ENCODE measurements around the gene PEX14.

Gene PEX14

GRCh38 chr1:10662824-10663677, 188.3 kb downstream of the PEX14 start:
- Histone ChIP-seq H3K79me1 (replicated peaks; ENCODE audit: low read length, poor library complexity, severe bottlenecking) (no peaks in the 10 kb centered on the region), H2AK5ac (ENCODE audit: low read length, severe bottlenecking) (no peak overlapping the region), H3K4ac (ENCODE audit: low read depth in 1 of 2, low read length in 2 of 2) (peak overlapping the region in 1 of 2 experiments; percentile 41), H3K14ac (ENCODE audit: low read length in 2 of 2) (no peak overlapping the region), H4K8ac (ENCODE audit: low read length) (peak overlapping the region; percentile 48), H3K9ac (ENCODE audit: low read length) (no peak overlapping the region), H3K27me3 (ENCODE audit: control insufficient read depth in 1 of 2, insufficient read depth in 1 of 2, low read length in 2 of 2) (peaks cover 14 to 74% of the 10 kb centered on the region in 2 experiments), H3K4me1 (ENCODE audit: control insufficient read depth, insufficient read depth, low read depth, low read length) (peaks cover 23% of the 10 kb centered on the region), H4K91ac (ENCODE audit: low read length) (peak overlapping the region; percentile 70), H2BK12ac (ENCODE audit: low read length in 2 of 2) (peak overlapping the region in 1 of 2 experiments; percentile 45), H3K27ac (ENCODE audit: low read length, poor library complexity, severe bottlenecking) (no peak overlapping the region), H3K9me3 (ENCODE audit: control insufficient read depth, low read length) (no peaks in the 10 kb centered on the region), H3K4me3 (ENCODE audit: insufficient read depth in 1 of 2, low read depth in 1 of 2, low read length in 2 of 2) (no peak overlapping the region), H3K18ac (ENCODE audit: low read depth in 1 of 2, low read length in 2 of 2) (peak overlapping the region; percentile 13 to 26), H2AFZ (ENCODE audit: low read depth, low read length) (no peak overlapping the region), H3K36me3 (ENCODE audit: control insufficient read depth in 1 of 2, insufficient read depth in 2 of 2, low read depth in 1 of 2, low read length in 2 of 2) (peaks cover 0 to 6% of the 10 kb centered on the region in 2 experiments), H2BK15ac (ENCODE audit: low read depth, poor library complexity, severe bottlenecking) (peak overlapping the region; percentile 73), H2BK5ac (ENCODE audit: low read depth, low read length, poor library complexity, severe bottlenecking) (no peak overlapping the region), H3K23ac (ENCODE audit: low read length in 2 of 2) (no peak overlapping the region), H3K4me2 (ENCODE audit: low read length, poor library complexity, severe bottlenecking) (peak overlapping the region; percentile 60), H2BK120ac (ENCODE audit: low read depth, low read length) (no peak overlapping the region)
- DNase-seq, result no peak
- WGBS, result 76% methylated on average over 26 of the region's 26 CpGs

- H3K9ac ChIP-seq (ENCODE audit: low read length), result no peak overlapping the region
- H2BK5ac ChIP-seq (ENCODE audit: low read depth, low read length, poor library complexity, severe bottlenecking), result no peak overlapping the region
- H3K36me3 ChIP-seq (ENCODE audit: control insufficient read depth in 1 of 2, insufficient read depth in 2 of 2, low read depth in 1 of 2, low read length in 2 of 2), result peaks cover 0 to 6% of the 10 kb centered on the region in 2 experiments
- peak overlapping the region in 1 of 2 experiments; percentile 63 for H3K18ac ChIP-seq (ENCODE audit: low read depth in 1 of 2, low read length in 2 of 2)
- peak overlapping the region; percentile 21 to 76 for H2BK12ac ChIP-seq (ENCODE audit: low read length in 2 of 2)
- H3K79me1 ChIP-seq (replicated peaks; ENCODE audit: low read length, poor library complexity, severe bottlenecking), result no peaks in the 10 kb centered on the region
- H3K4me2 ChIP-seq (ENCODE audit: low read length, poor library complexity, severe bottlenecking), result peak overlapping the region; percentile 60
- H3K9me3 ChIP-seq (ENCODE audit: control insufficient read depth, low read length), result no peaks in the 10 kb centered on the region
- no peak overlapping the region for H3K4me3 ChIP-seq (ENCODE audit: insufficient read depth in 1 of 2, low read depth in 1 of 2, low read length in 2 of 2)
- DNase-seq, result peak; percentile 64
- H3K27me3 ChIP-seq (ENCODE audit: control insufficient read depth in 1 of 2, insufficient read depth in 1 of 2, low read length in 2 of 2), result peaks cover 14 to 72% of the 10 kb centered on the region in 2 experiments
- H3K14ac ChIP-seq (ENCODE audit: low read length in 2 of 2), result peak overlapping the region in 1 of 2 experiments; percentile 69
- no peak overlapping the region for H2AK5ac ChIP-seq (ENCODE audit: low read length, severe bottlenecking)
- peak overlapping the region; percentile 78 for H2BK15ac ChIP-seq (ENCODE audit: low read depth, poor library complexity, severe bottlenecking)
- H3K4ac ChIP-seq (ENCODE audit: low read depth in 1 of 2, low read length in 2 of 2), result peak overlapping the region; percentile 20 to 41
- H3K23ac ChIP-seq (ENCODE audit: low read length in 2 of 2), result no peak overlapping the region
- H4K8ac ChIP-seq (ENCODE audit: low read length), result peak overlapping the region; percentile 48
- peak overlapping the region; percentile 20 for H2AFZ ChIP-seq (ENCODE audit: low read depth, low read length)
- no peak overlapping the region for H2BK120ac ChIP-seq (ENCODE audit: low read depth, low read length)
- H4K91ac ChIP-seq (ENCODE audit: low read length), result peak overlapping the region; percentile 70
- WGBS, result 0% methylated on average over 4 of the region's 15 CpGs
- no peak overlapping the region for H3K27ac ChIP-seq (ENCODE audit: low read length, poor library complexity, severe bottlenecking)
- peaks cover 23% of the 10 kb centered on the region for H3K4me1 ChIP-seq (ENCODE audit: control insufficient read depth, insufficient read depth, low read depth, low read length)
Observed at GRCh38 chr1:10663678-10664035, 188.9 kb downstream of the PEX14 start.

- Histone ChIP-seq H2BK120ac (ENCODE audit: low read depth, low read length) (peak overlapping the region; percentile 58), H3K9me3 (ENCODE audit: control insufficient read depth, low read length) (no peaks in the 10 kb centered on the region), H2BK15ac (ENCODE audit: low read depth, poor library complexity, severe bottlenecking) (peak overlapping the region; percentile 49), H3K18ac (ENCODE audit: low read depth in 1 of 2, low read length in 2 of 2) (peak overlapping the region in 1 of 2 experiments; percentile 30), H3K27me3 (ENCODE audit: control insufficient read depth in 1 of 2, insufficient read depth in 1 of 2, low read length in 2 of 2) (peaks cover 14 to 72% of the 10 kb centered on the region in 2 experiments), H3K4ac (ENCODE audit: low read depth in 1 of 2, low read length in 2 of 2) (peak overlapping the region in 1 of 2 experiments; percentile 4), H3K23ac (ENCODE audit: low read length in 2 of 2) (no peak overlapping the region), H2BK5ac (ENCODE audit: low read depth, low read length, poor library complexity, severe bottlenecking) (no peak overlapping the region), H3K4me1 (ENCODE audit: control insufficient read depth, insufficient read depth, low read depth, low read length) (peaks cover 22% of the 10 kb centered on the region), H2AK5ac (ENCODE audit: low read length, severe bottlenecking) (no peak overlapping the region), H3K9ac (ENCODE audit: low read length) (no peak overlapping the region), H3K4me2 (ENCODE audit: low read length, poor library complexity, severe bottlenecking) (no peak overlapping the region), H3K36me3 (ENCODE audit: control insufficient read depth in 1 of 2, insufficient read depth in 2 of 2, low read depth in 1 of 2, low read length in 2 of 2) (peaks cover 0 to 3% of the 10 kb centered on the region in 2 experiments), H2BK12ac (ENCODE audit: low read length in 2 of 2) (peak overlapping the region; percentile 22 to 89), H3K27ac (ENCODE audit: low read length, poor library complexity, severe bottlenecking) (no peak overlapping the region), H4K91ac (ENCODE audit: low read length) (peak overlapping the region; percentile 79), H2AFZ (ENCODE audit: low read depth, low read length) (no peak overlapping the region), H3K79me1 (replicated peaks; ENCODE audit: low read length, poor library complexity, severe bottlenecking) (no peaks in the 10 kb centered on the region), H3K14ac (ENCODE audit: low read length in 2 of 2) (no peak overlapping the region), H4K8ac (ENCODE audit: low read length) (peak overlapping the region; percentile 46), H3K4me3 (ENCODE audit: insufficient read depth in 1 of 2, low read depth in 1 of 2, low read length in 2 of 2) (no peak overlapping the region)
- 51% methylated on average over 15 of the region's 15 CpGs for WGBS
- no peak for DNase-seq
Observed at GRCh38 chr1:10664251-10664650, 189.5 kb downstream of the PEX14 start.

GRCh38 chr1:10665226-10665625, 190.5 kb downstream of the PEX14 start:
- Histone ChIP-seq H2BK120ac (ENCODE audit: low read depth, low read length) (no peak overlapping the region), H2BK5ac (ENCODE audit: low read depth, low read length, poor library complexity, severe bottlenecking) (no peak overlapping the region), H3K79me1 (replicated peaks; ENCODE audit: low read length, poor library complexity, severe bottlenecking) (no peaks in the 10 kb centered on the region), H4K91ac (ENCODE audit: low read length) (peak overlapping the region; percentile 65), H3K36me3 (ENCODE audit: control insufficient read depth in 1 of 2, insufficient read depth in 2 of 2, low read depth in 1 of 2, low read length in 2 of 2) (no peaks in the 10 kb centered on the region), H3K4me3 (ENCODE audit: insufficient read depth in 1 of 2, low read depth in 1 of 2, low read length in 2 of 2) (no peak overlapping the region), H3K9me3 (ENCODE audit: control insufficient read depth, low read length) (no peaks in the 10 kb centered on the region), H3K4me2 (ENCODE audit: low read length, poor library complexity, severe bottlenecking) (no peak overlapping the region), H4K8ac (ENCODE audit: low read length) (no peak overlapping the region), H3K4ac (ENCODE audit: low read depth in 1 of 2, low read length in 2 of 2) (no peak overlapping the region), H2BK15ac (ENCODE audit: low read depth, poor library complexity, severe bottlenecking) (no peak overlapping the region), H3K27ac (ENCODE audit: low read length, poor library complexity, severe bottlenecking) (no peak overlapping the region), H3K23ac (ENCODE audit: low read length in 2 of 2) (no peak overlapping the region), H3K9ac (ENCODE audit: low read length) (no peak overlapping the region), H2BK12ac (ENCODE audit: low read length in 2 of 2) (peak overlapping the region; percentile 69 to 99), H3K14ac (ENCODE audit: low read length in 2 of 2) (peak overlapping the region in 1 of 2 experiments; percentile 3), H3K18ac (ENCODE audit: low read depth in 1 of 2, low read length in 2 of 2) (peak overlapping the region in 1 of 2 experiments; percentile 16), H2AFZ (ENCODE audit: low read depth, low read length) (no peak overlapping the region), H2AK5ac (ENCODE audit: low read length, severe bottlenecking) (no peak overlapping the region), H3K27me3 (ENCODE audit: control insufficient read depth in 1 of 2, insufficient read depth in 1 of 2, low read length in 2 of 2) (peaks cover 14 to 74% of the 10 kb centered on the region in 2 experiments), H3K4me1 (ENCODE audit: control insufficient read depth, insufficient read depth, low read depth, low read length) (peaks cover 20% of the 10 kb centered on the region)
- no peak for DNase-seq
- 97% methylated on average over 29 of the region's 31 CpGs for WGBS

Measured in mesenchymal stem cell (in vitro differentiated cells and primary cell).